GM21619 (cell line): ENCODE results near the gene WDR77.

Experiments
- ATAC-seq: cut with Tn5 transposase; IDR thresholded peaks from one replicate; pipeline ENCODE4 v1.9.1; 2021; ENCODE audit not compliant: unreplicated experiment

WDR77 gene

GRCh38 chr1:111441573-111442192, 7.4 kb downstream of the WDR77 start:
- no peak for ATAC-seq

DNA sequence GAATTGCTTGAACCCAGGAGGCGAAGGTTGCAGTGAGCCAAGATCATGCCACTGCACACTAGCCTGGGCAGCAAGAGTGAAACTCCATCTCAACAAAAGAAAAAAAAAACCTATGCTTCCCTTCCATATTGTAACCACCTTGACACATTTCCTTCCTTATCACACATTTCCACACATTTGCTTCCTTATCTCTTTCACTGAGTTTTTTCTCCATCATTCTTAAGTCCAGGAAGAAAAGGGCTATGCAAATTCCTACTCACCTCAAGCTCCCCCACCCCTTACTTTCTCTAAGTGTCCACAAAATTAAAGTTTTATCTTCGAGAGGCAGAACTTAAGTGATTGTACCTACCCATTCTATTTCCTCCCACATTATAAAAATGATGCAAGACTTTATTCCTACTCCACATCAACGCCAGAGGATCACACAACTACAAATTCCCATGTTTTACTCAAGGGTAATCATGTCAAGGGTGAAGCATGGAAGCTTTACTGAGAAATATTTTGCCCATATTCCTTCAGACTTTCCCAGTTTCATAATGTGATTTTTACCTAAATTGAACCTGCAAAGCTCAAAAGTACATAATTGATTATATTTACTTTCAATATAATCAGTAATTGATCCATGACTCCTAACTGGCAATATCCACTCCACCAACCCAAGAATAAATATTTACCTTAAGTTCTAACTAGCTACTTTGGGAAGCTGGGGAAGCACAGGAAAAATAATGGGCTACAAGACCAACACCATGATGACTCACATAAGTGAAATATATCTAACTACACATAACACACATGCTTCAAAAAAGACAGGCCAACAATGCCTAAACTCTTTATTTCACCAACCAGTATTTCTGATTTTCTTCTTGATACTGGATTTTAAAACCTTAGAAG, 9.3 kb downstream of the WDR77 start:
- ATAC-seq, result no peak

DNA sequence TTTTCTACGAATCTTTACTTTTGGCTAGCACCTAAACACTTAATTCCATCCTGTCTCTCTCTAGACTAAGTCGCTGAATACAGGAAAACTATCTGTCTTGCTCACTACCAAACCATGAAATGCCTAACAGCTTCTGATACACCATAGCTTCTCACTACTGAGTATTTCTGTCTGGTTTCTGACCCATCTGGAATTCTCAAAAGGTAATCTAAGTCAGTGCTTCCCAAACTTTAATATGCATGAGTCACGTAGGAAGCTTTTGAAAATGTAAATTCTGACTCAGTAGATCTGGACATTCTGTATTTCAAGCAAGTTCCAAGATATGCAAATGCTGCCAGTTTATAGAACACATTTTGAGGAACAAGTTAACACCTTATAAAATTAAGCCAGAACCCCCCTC, 12.3 kb downstream of the WDR77 start:
- no peak for ATAC-seq

- ATAC-seq, result no peak
Measured at GRCh38 chr1:111424281-111424680, 24.8 kb downstream of the WDR77 start.

GRCh38 chr1:111422546-111423391, 26.3 kb downstream of the WDR77 start:
- no peak for ATAC-seq

- no peak for ATAC-seq
Measured at GRCh38 chr1:111420377-111420776, 28.7 kb downstream of the WDR77 start.

DNA sequence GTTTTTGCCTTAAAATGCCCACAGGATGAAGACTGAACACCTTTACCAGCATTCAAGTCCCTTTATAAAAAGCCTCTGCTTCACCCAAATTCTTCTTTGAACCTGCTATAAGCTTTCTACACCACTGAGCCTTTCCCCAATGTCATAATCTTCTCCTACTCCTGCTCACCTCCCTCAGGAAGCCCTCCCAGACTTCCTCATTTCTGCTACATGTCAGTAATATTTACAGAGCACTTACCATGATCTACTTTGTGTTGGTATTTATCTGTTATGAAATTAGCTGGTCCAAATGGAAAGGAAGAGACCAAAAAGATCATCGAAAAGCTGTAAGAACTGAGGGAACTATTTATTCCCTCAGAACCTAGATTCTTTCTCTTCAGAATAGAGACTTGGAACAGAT, 30.0 kb downstream of the WDR77 start:
- ATAC-seq, result no peak

- ATAC-seq, result no peak
Measured at GRCh38 chr1:111417755-111418154, 31.3 kb downstream of the WDR77 start.

DNA sequence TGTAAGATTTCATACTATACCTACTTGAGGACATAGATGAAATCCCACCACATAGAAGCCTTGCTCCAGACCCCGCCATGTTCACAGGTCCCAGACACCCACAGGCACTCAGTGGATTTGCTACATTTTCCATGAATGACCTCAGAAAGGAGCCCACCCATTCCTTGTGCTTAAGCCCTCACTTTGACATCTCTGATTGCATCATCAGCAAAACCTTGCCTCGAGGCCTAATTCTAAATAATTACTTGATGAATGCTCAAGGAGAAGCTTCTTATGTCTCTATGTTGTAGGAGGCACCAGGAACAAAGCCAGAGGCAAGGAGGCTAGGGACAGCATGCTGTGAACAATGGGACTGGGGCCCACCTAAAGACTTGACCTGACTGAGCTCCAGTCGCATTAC, 33.6 kb downstream of the WDR77 start:
- ATAC-seq, result no peak

DNA sequence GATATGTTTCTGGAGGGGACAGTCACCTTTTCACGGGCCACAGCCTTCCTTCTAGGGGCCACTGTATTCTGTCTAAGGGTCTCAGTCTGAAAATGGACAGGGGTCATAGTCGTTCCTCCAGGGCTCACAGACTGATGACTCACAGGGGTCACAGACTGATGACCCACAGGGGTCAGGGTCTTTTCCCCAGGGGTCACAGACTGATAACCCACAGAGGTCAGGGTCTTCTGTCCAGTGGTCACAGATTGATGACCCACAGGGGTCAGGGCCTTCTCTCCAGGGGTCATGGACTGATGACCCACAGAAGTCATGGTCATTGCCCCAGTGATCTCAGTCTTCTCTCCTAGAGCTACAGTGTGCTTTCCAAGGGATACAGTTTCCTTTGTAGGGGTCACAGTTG, 34.3 kb downstream of the WDR77 start:
- no peak for ATAC-seq

DNA sequence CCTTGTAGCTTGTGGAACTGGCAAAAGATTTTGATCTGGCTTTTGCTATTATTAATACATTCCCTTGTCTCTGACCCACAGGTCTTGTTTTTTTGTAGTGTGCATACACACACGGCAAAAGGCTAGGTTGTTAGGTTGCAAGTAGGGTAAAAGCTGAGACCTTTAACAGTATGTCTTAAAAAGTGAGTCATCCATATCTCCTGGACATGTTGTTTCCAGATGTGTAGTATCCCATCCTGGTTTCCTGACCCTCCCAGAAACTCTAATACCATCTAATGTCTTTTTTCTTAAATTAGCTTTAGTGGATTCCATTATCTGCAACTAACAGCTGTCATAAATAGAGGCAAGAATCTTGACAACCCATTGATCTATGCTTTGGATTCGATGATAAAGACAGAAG, 36.2 kb downstream of the WDR77 start:
- no peak for ATAC-seq

GRCh38 chr1:111407301-111407700, 41.8 kb downstream of the WDR77 start:
- ATAC-seq, result no peak

DNA sequence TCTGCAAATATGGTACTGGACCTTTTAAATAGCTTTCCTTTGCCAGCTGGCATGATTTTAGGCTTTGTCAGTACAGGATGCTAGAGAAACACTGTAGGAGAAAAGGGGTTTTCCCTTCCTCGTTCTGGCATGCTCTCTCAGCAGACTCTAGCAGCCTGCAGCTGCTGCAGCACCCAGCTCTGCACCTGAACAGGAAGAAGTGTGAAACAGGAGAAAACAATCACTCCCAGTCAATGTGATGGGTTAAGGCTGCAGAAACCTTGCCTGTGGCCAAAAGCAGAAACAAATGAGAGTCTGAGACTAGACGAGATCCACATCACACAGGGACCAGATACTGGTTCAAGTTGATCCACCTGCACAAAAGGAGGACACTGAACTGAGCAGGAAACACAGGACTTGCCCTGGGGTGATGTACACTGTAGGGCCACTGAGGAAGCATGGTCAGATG, 42.7 kb downstream of the WDR77 start:
- peak; percentile 91 for ATAC-seq

DNA sequence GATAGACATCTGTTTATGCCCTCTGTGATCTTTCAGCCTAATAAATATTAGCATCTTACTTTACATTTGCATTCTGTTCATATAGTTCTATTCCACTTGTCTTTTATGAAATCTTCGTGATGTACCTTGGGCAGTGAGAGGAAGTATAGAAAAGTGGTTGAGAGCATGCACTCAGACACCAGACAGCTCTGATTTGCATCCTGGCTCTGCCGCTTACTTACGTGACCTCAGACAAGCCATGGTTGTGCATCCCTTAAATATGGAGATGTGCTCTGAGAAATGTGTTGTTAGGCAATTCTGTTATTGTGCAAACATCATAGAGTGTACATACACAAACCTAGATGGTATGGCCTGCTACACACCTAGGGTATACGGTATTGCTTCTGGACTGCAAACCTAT, 44.5 kb downstream of the WDR77 start:
- no peak for ATAC-seq

DNA sequence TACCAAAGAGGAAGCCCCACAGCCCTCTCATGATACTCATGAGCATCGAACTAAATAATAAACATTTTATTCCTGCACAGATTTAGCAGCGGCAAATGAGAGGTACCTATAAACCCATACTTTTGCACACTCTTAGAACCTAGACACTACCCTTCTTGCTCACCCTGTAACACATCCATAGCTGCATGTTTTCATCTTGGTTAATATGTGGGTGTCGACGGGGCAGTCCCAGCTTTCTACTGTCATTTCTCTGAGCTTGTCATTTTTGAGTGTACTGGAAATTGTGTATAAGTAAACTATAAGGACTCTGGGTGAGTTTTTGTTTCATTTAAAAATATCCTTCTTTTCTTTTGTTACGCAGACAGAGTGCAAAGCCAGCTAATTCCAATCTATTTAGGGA, 47.0 kb downstream of the WDR77 start:
- no peak for ATAC-seq

- ATAC-seq, result no peak
Measured at GRCh38 chr1:111399792-111400610, 49.1 kb downstream of the WDR77 start.

DNA sequence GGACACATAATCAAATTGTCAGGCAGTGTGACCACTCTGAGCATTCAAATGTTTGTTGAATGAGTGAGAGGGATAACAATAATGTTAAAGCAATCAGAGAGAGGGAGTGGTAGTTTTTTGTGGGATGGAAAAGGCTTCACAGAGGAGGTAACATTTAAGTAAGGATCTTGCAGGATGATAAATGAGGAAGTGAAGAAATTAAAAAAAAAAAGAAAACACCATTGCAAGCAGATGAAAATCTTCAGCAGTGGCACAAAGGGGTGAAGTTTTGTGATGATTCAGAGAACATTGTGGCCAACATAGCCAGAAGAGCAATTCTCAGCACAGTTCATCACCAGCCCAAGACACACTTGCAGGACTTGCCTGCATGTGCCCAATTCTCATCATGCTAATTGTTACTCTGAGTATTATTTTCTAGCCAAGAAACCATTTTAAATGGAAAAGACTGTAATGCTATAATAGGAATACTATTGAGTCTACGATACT, 56.6 kb downstream of the WDR77 start:
- ATAC-seq, result no peak

- no peak for ATAC-seq
Measured at GRCh38 chr1:111392042-111392441, 57.0 kb downstream of the WDR77 start.
